Vagina (tissue), 2 donors: ENCODE results near the gene GRIPAP1. TPM values are rescaled to one million over a fixed set of nuclear protein-coding genes. Genes with fewer than 3 reads are reported as not detected.

Experiments used
- DNase-seq, 2 donors: peaks; one replicate each; pipeline ENCODE4 v3.0.0-alpha.2; 2017; ENCODE audit errors: extremely low spot score in 2 of 2
- H3K27ac ChIP-seq: fragments of 200-600 bp; sonication (generic); one replicate; pipeline ENCODE4 v1.5.1; 2019
- H3K27me3 ChIP-seq: fragments of 200-600 bp; sonication (generic); one replicate; pipeline ENCODE4 v1.5.1; 2019
- H3K36me3 ChIP-seq, 2 donors: fragments of 200-600 bp; sonication (generic); one replicate each; pipeline ENCODE4 v1.5.1; 2017 to 2019
- H3K4me1 ChIP-seq: fragments of 200-600 bp; sonication (generic); one replicate; pipeline ENCODE4 v1.5.1; 2019
- H3K4me3 ChIP-seq, 2 donors: fragments of 200-600 bp; sonication (generic); 1 replicate in 1 of 2; 2 replicates in 1 of 2; pipeline ENCODE4 v1.5.1; 2016 to 2019
- H3K9me3 ChIP-seq: fragments of 200-600 bp; sonication (generic); one replicate; pipeline ENCODE4 v1.5.1; 2019
- POLR2A ChIP-seq, 2 donors: fragments of 450-650 bp; IDR thresholded peaks; one replicate each; pipeline ENCODE4 v1.6.1; 2017; ENCODE audit warnings: antibody characterized with exemption in 2 of 2, mild to moderate bottlenecking in 2 of 2, moderate library complexity in 2 of 2
- POLR2AphosphoS5 ChIP-seq, 2 donors: sonication (generic); formaldehyde crosslinking; IDR thresholded peaks; one replicate each; pipeline ENCODE4 v1.9.0; 2017; ENCODE audit warnings: antibody characterized with exemption in 2 of 2, mild to moderate bottlenecking in 2 of 2, low read depth in 1 of 2; ENCODE audit not compliant: insufficient read depth in 1 of 2
- intact Hi-C: fragments of 100-400 bp; cut with DNase I; formaldehyde crosslinking; loops from one replicate; pipeline ENCODE4 v1.15.1; 2023
- total RNA-seq: library from RNA; depleted of rRNA; stranded (reverse); fragments of >200 nt; gene quantifications from one replicate; pipeline ENCODE4 v1.2.3, GENCODE V29; 2016
- TF ChIP-seq, protein P1 (sequence below), 3 experiments: fragments of 450-650 bp in 2 of 3; fragments of 200-600 bp in 1 of 3; sonication (generic) in 1 of 3; IDR thresholded peaks; one replicate each; pipeline ENCODE4 v1.5.1; 2017 to 2019; ENCODE audit warnings: antibody characterized with exemption in 3 of 3, mild to moderate bottlenecking in 2 of 3, moderate library complexity in 2 of 3

GRIPAP1 gene
- total RNA-seq, 1 donor from 2014 or later: 27.5 TPM

GRCh38 chrX:48971249-48972219, 30.5 kb downstream of the GRIPAP1 start, which contains the start of gene KCND1:
KCND1 (minus strand) TSS chrX:48971844; CDS start chrX:48970271, 1,573 bp downstream.
- H3K4me1 ChIP-seq: peaks cover 8% of the 10 kb centered on the region
- TF ChIP-seq POLR2AphosphoS5 (IDR thresholded peaks at IDR 0.05; ENCODE audit: insufficient read depth in 1 of 2, low read depth in 1 of 2) (no peak), POLR2A (IDR thresholded peaks at IDR 0.05) (no peak)
- TF ChIP-seq, protein P1, sequence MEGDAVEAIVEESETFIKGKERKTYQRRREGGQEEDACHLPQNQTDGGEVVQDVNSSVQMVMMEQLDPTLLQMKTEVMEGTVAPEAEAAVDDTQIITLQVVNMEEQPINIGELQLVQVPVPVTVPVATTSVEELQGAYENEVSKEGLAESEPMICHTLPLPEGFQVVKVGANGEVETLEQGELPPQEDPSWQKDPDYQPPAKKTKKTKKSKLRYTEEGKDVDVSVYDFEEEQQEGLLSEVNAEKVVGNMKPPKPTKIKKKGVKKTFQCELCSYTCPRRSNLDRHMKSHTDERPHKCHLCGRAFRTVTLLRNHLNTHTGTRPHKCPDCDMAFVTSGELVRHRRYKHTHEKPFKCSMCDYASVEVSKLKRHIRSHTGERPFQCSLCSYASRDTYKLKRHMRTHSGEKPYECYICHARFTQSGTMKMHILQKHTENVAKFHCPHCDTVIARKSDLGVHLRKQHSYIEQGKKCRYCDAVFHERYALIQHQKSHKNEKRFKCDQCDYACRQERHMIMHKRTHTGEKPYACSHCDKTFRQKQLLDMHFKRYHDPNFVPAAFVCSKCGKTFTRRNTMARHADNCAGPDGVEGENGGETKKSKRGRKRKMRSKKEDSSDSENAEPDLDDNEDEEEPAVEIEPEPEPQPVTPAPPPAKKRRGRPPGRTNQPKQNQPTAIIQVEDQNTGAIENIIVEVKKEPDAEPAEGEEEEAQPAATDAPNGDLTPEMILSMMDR (IDR thresholded peaks at IDR 0.05): no peak
- no peaks in the 10 kb centered on the region for H3K27me3 ChIP-seq
- peak within 1 kb of the TSS; percentile 54 for H3K27ac ChIP-seq
- H3K4me3 ChIP-seq: peak within 1 kb of the TSS; percentile 35 to 47
- DNase-seq: no peak
- H3K36me3 ChIP-seq: no peaks in the 10 kb centered on the region
- intact Hi-C loops: no loop called here
- H3K9me3 ChIP-seq: no peaks in the 10 kb centered on the region

GRCh38 chrX:48969471-48969870, 32.6 kb downstream of the GRIPAP1 start:
- DNase-seq: no peak
- Histone ChIP-seq H3K36me3 (no peaks in the 10 kb centered on the region), H3K9me3 (no peaks in the 10 kb centered on the region), H3K4me3 (no peak overlapping the region), H3K4me1 (peaks cover 8% of the 10 kb centered on the region), H3K27me3 (no peaks in the 10 kb centered on the region), H3K27ac (no peak overlapping the region)
- intact Hi-C loops: no loop called here
- TF ChIP-seq, protein P1 (IDR thresholded peaks at IDR 0.05): no peak
- TF ChIP-seq POLR2A (IDR thresholded peaks at IDR 0.05) (no peak), POLR2AphosphoS5 (IDR thresholded peaks at IDR 0.05; ENCODE audit: insufficient read depth in 1 of 2, low read depth in 1 of 2) (no peak)

DNA sequence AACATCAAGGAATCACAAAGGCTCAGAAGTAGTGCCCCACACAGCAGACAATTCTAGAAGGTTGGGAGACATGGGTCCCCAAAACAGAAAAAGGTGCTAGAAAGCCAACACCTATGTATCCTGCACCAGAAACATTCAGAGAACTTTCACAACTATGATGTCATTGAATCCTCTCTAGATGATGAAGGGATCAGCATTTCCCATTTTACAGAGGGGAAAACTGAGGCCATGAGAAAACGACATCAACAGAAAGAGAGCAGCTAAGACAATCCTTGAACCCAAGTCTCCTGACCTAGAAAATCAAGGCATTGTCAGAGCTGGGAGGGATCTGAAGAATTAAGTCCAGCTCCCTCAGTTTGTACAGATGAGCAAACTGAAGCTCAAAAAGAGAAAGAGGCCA, 33.7 kb downstream of the GRIPAP1 start:
- no peaks in the 10 kb centered on the region for H3K27me3 ChIP-seq
- H3K27ac ChIP-seq: no peak overlapping the region
- no peak for DNase-seq
- no peaks in the 10 kb centered on the region for H3K36me3 ChIP-seq
- H3K4me1 ChIP-seq: peaks cover 8% of the 10 kb centered on the region
- TF ChIP-seq POLR2A (IDR thresholded peaks at IDR 0.05): no peak
- TF ChIP-seq, protein P1 (IDR thresholded peaks at IDR 0.05): no peak
- TF ChIP-seq POLR2AphosphoS5 (IDR thresholded peaks at IDR 0.05; ENCODE audit: insufficient read depth in 1 of 2, low read depth in 1 of 2): no peak
- intact Hi-C loops: no loop called here
- no peaks in the 10 kb centered on the region for H3K9me3 ChIP-seq
- H3K4me3 ChIP-seq: no peak overlapping the region

DNA sequence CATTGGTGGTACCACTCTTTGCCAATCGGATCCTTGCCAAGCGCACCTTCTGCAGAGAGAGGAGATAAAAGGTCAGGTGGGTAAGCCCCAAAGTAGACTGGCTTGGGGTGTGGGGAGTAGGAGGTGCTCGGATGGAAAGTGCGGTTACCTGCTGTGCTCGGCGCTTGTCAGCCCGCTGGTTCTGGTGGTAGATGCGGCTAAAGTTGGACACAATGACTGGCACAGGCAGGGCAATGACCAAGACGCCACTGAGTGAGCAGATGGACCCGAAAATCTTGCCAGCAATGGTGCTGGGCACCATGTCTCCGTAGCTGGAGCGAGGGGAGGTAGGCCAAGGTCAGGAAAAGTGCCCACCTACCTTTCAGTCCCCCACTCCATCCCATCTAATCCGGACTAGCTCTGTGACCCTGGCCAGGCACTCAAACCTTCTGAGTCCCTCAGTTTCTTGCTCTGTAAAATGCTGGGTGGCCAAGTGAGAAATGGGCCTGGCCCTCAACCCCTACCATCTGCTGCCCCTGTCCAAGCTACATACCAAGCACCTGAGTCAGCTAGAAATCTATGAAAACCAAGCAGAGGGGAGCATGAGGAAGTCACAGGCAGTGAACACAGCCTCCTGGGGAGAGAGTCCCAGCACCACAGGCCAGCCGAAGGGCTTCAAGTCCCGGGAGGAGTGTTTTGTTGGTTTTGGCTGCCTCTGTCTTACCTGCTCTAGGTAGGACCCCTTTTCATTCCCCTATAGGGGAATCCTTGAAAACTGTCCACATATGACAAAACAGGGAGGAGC, 35.1 kb downstream of the GRIPAP1 start:
- H3K4me3 ChIP-seq: no peak overlapping the region
- TF ChIP-seq, protein P1 (IDR thresholded peaks at IDR 0.05): no peak
- no peak for TF ChIP-seq POLR2A (IDR thresholded peaks at IDR 0.05)
- no peak for TF ChIP-seq POLR2AphosphoS5 (IDR thresholded peaks at IDR 0.05; ENCODE audit: insufficient read depth in 1 of 2, low read depth in 1 of 2)
- H3K27ac ChIP-seq: no peak overlapping the region
- no peaks in the 10 kb centered on the region for H3K36me3 ChIP-seq
- H3K9me3 ChIP-seq: no peaks in the 10 kb centered on the region
- peaks cover 8% of the 10 kb centered on the region for H3K4me1 ChIP-seq
- H3K27me3 ChIP-seq: no peaks in the 10 kb centered on the region
- DNase-seq: no peak
- intact Hi-C loops: no loop called here
